T-helper 2 cell treated with Interferon-gamma antibody and Interleukin-4, amounts not matched to agents 5 μg/mL and 100 μg/mL, for 36 hours (primary cell): Measurements from ENCODE around the gene PPARG.

ENCODE experiments used
- DNase-seq: peaks from one replicate; pipeline ENCODE4 v3.0.0; 2021; ENCODE audit warnings: low spot score
- H3K27ac Mint-ChIP-seq: one replicate; pipeline ENCODE4 v1.8.0; 2021; ENCODE audit warnings: mild to moderate bottlenecking, mixed read lengths
- H3K27me3 Mint-ChIP-seq: one replicate; pipeline ENCODE4 v1.8.0; 2021; ENCODE audit warnings: low read depth, mixed read lengths
- H3K36me3 Mint-ChIP-seq: one replicate; pipeline ENCODE4 v1.8.0; 2021; ENCODE audit warnings: low read depth, mixed read lengths
- H3K4me1 Mint-ChIP-seq: one replicate; pipeline ENCODE4 v1.8.0; 2021; ENCODE audit warnings: low read depth, mixed read lengths
- H3K4me3 Mint-ChIP-seq: one replicate; pipeline ENCODE4 v1.8.0; 2022; ENCODE audit warnings: mild to moderate bottlenecking, moderate library complexity, mixed read lengths
- H3K9me3 Mint-ChIP-seq: one replicate; pipeline ENCODE4 v1.8.0; 2021; ENCODE audit warnings: mixed read lengths

PPARG gene

GRCh38 chr3:12394569-12395271, 105.8 kb downstream of the PPARG start:
- Mint-ChIP-seq H3K36me3 (no peaks in the 10 kb centered on the region), H3K9me3 (no peaks in the 10 kb centered on the region), H3K27ac (peak overlapping the region; percentile 69), H3K27me3 (peaks cover 2% of the 10 kb centered on the region), H3K4me3 (peak overlapping the region; percentile 71), H3K4me1 (peaks cover 26% of the 10 kb centered on the region)
- DNase-seq: no peak

GRCh38 chr3:12395349-12396012, 106.6 kb downstream of the PPARG start:
- H3K36me3 Mint-ChIP-seq: no peaks in the 10 kb centered on the region
- H3K9me3 Mint-ChIP-seq: no peaks in the 10 kb centered on the region
- peaks cover 2% of the 10 kb centered on the region for H3K27me3 Mint-ChIP-seq
- H3K4me1 Mint-ChIP-seq: peaks cover 27% of the 10 kb centered on the region
- peak; percentile 57 for DNase-seq
- peak overlapping the region; percentile 71 for H3K4me3 Mint-ChIP-seq
- H3K27ac Mint-ChIP-seq: peak overlapping the region; percentile 69

GRCh38 chr3:12396471-12396870, 107.6 kb downstream of the PPARG start:
- Mint-ChIP-seq H3K4me1 (peaks cover 33% of the 10 kb centered on the region), H3K36me3 (no peaks in the 10 kb centered on the region), H3K27ac (no peak overlapping the region), H3K9me3 (no peaks in the 10 kb centered on the region), H3K4me3 (no peak overlapping the region), H3K27me3 (peaks cover 8% of the 10 kb centered on the region)
- DNase-seq: no peak

GRCh38 chr3:12399226-12399625, 110.4 kb downstream of the PPARG start:
- peaks cover 10% of the 10 kb centered on the region for H3K27me3 Mint-ChIP-seq
- no peak for DNase-seq
- H3K9me3 Mint-ChIP-seq: no peaks in the 10 kb centered on the region
- H3K4me3 Mint-ChIP-seq: no peak overlapping the region
- peaks cover 24% of the 10 kb centered on the region for H3K4me1 Mint-ChIP-seq
- no peak overlapping the region for H3K27ac Mint-ChIP-seq
- no peaks in the 10 kb centered on the region for H3K36me3 Mint-ChIP-seq

- H3K9me3 Mint-ChIP-seq: no peaks in the 10 kb centered on the region
- H3K27ac Mint-ChIP-seq: peak overlapping the region; percentile 50
- H3K36me3 Mint-ChIP-seq: no peaks in the 10 kb centered on the region
- no peak for DNase-seq
- peaks cover 9% of the 10 kb centered on the region for H3K4me1 Mint-ChIP-seq
- H3K27me3 Mint-ChIP-seq: peaks cover 10% of the 10 kb centered on the region
- H3K4me3 Mint-ChIP-seq: no peak overlapping the region
Observed at GRCh38 chr3:12400616-12401194, 111.8 kb downstream of the PPARG start.

GRCh38 chr3:12401208-12401607, 112.3 kb downstream of the PPARG start:
- no peak for DNase-seq
- Mint-ChIP-seq H3K4me3 (no peak overlapping the region), H3K4me1 (peaks cover 7% of the 10 kb centered on the region)

GRCh38 chr3:12405432-12406272, 116.8 kb downstream of the PPARG start:
- Mint-ChIP-seq H3K27ac (no peak overlapping the region), H3K4me1 (peaks cover 4% of the 10 kb centered on the region), H3K4me3 (no peak overlapping the region), H3K36me3 (no peaks in the 10 kb centered on the region), H3K27me3 (peaks cover 5% of the 10 kb centered on the region), H3K9me3 (no peaks in the 10 kb centered on the region)
- DNase-seq: no peak

More at GRCh38 chr3:12401208-12401607, 112.3 kb downstream of the PPARG start:
- no peaks in the 10 kb centered on the region for H3K9me3 Mint-ChIP-seq
- no peaks in the 10 kb centered on the region for H3K36me3 Mint-ChIP-seq
- H3K27me3 Mint-ChIP-seq: peaks cover 10% of the 10 kb centered on the region
- peak overlapping the region; percentile 50 for H3K27ac Mint-ChIP-seq

GRCh38 chr3:12408984-12409683, 120.3 kb downstream of the PPARG start:
- H3K27ac Mint-ChIP-seq: no peak overlapping the region
- H3K27me3 Mint-ChIP-seq: no peaks in the 10 kb centered on the region
- H3K4me3 Mint-ChIP-seq: no peak overlapping the region
- no peak for DNase-seq
- no peaks in the 10 kb centered on the region for H3K36me3 Mint-ChIP-seq
- H3K9me3 Mint-ChIP-seq: no peaks in the 10 kb centered on the region
- no peaks in the 10 kb centered on the region for H3K4me1 Mint-ChIP-seq

- H3K27me3 Mint-ChIP-seq: peaks cover 2% of the 10 kb centered on the region
- no peaks in the 10 kb centered on the region for H3K9me3 Mint-ChIP-seq
- H3K27ac Mint-ChIP-seq: no peak overlapping the region
- H3K36me3 Mint-ChIP-seq: no peaks in the 10 kb centered on the region
- H3K4me3 Mint-ChIP-seq: no peak overlapping the region
- DNase-seq: peak; percentile 19
- peaks cover 2% of the 10 kb centered on the region for H3K4me1 Mint-ChIP-seq
Observed at GRCh38 chr3:12409684-12410596, 121.1 kb downstream of the PPARG start.

- peaks cover 2% of the 10 kb centered on the region for H3K27me3 Mint-ChIP-seq
- no peak overlapping the region for H3K27ac Mint-ChIP-seq
- H3K9me3 Mint-ChIP-seq: no peaks in the 10 kb centered on the region
- peaks cover 7% of the 10 kb centered on the region for H3K4me1 Mint-ChIP-seq
- H3K4me3 Mint-ChIP-seq: no peak overlapping the region
- no peak for DNase-seq
- no peaks in the 10 kb centered on the region for H3K36me3 Mint-ChIP-seq
Observed at GRCh38 chr3:12413721-12414255, 124.9 kb downstream of the PPARG start.

- Mint-ChIP-seq H3K36me3 (no peaks in the 10 kb centered on the region), H3K9me3 (no peaks in the 10 kb centered on the region), H3K4me1 (peaks cover 7% of the 10 kb centered on the region), H3K27ac (no peak overlapping the region), H3K27me3 (peaks cover 2% of the 10 kb centered on the region), H3K4me3 (no peak overlapping the region)
- DNase-seq: no peak
Observed at GRCh38 chr3:12415014-12415680, 126.3 kb downstream of the PPARG start.

GRCh38 chr3:12416731-12417130, 127.9 kb downstream of the PPARG start:
- H3K4me1 Mint-ChIP-seq: peaks cover 10% of the 10 kb centered on the region
- H3K27me3 Mint-ChIP-seq: peaks cover 2% of the 10 kb centered on the region
- H3K27ac Mint-ChIP-seq: no peak overlapping the region
- H3K9me3 Mint-ChIP-seq: no peaks in the 10 kb centered on the region
- DNase-seq: no peak
- no peak overlapping the region for H3K4me3 Mint-ChIP-seq
- no peaks in the 10 kb centered on the region for H3K36me3 Mint-ChIP-seq
